ENCODE data around the gene TRAF2. TPM values are rescaled to one million over a fixed set of nuclear protein-coding genes. Genes with fewer than 3 reads are reported as not detected.

The TRAF2 gene
- total and polyA plus RNA-seq, 2 of the 13 experiments (the other 11 are each of a cell fraction or from before 2014, with no cell fraction given): 12.4 to 13.6 TPM

- peak; percentile 36; the same call in 1 of the 2 replicates for TF ChIP-seq CREB1 (IDR thresholded peaks at IDR 0.05)
- TF ChIP-seq CREB1 (CRISPR knock-in tag; IDR thresholded peaks at IDR 0.05): no peak
- TF ChIP-seq, protein P1, sequence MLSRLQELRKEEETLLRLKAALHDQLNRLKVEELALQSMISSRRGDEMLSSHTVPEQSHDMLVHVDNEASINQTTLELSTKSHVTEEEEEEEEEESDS (CRISPR knock-in tag; IDR thresholded peaks at IDR 0.05; ENCODE audit: borderline replicate concordance): no peak
- TF ChIP-seq MAFK (conservative IDR thresholded peaks at IDR 0.05 in 1 of 2, IDR thresholded peaks at IDR 0.05 in 1 of 2; ENCODE audit: low read length in 2 of 2): no peak
- no peak for TF ChIP-seq GATAD1 (CRISPR knock-in tag; IDR thresholded peaks at IDR 0.05)
- no peak for TF ChIP-seq HMGA1 (CRISPR knock-in tag; conservative IDR thresholded peaks at IDR 0.05)
- no peak for TF ChIP-seq NPAS2 (CRISPR knock-in tag; IDR thresholded peaks at IDR 0.05; ENCODE audit: borderline replicate concordance)
- TF ChIP-seq ZSCAN22 (CRISPR knock-in tag; IDR thresholded peaks at IDR 0.05): no peak
- TF ChIP-seq, protein P2, sequence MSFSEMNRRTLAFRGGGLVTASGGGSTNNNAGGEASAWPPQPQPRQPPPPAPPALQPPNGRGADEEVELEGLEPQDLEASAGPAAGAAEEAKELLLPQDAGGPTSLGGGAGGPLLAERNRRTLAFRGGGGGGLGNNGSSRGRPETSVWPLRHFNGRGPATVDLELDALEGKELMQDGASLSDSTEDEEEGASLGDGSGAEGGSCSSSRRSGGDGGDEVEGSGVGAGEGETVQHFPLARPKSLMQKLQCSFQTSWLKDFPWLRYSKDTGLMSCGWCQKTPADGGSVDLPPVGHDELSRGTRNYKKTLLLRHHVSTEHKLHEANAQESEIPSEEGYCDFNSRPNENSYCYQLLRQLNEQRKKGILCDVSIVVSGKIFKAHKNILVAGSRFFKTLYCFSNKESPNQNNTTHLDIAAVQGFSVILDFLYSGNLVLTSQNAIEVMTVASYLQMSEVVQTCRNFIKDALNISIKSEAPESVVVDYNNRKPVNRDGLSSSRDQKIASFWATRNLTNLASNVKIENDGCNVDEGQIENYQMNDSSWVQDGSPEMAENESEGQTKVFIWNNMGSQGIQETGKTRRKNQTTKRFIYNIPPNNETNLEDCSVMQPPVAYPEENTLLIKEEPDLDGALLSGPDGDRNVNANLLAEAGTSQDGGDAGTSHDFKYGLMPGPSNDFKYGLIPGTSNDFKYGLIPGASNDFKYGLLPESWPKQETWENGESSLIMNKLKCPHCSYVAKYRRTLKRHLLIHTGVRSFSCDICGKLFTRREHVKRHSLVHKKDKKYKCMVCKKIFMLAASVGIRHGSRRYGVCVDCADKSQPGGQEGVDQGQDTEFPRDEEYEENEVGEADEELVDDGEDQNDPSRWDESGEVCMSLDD (CRISPR knock-in tag; IDR thresholded peaks at IDR 0.05; ENCODE audit: borderline replicate concordance): no peak
- no peak for TF ChIP-seq CHCHD3 (CRISPR knock-in tag; IDR thresholded peaks at IDR 0.05)
- TF ChIP-seq CHD2 (IDR thresholded peaks at IDR 0.05; ENCODE audit: low read depth, low read length): no peak
- no peak for TF ChIP-seq ZFY (CRISPR knock-in tag; IDR thresholded peaks at IDR 0.05)
- no peak for TF ChIP-seq ZNF552 (CRISPR knock-in tag; IDR thresholded peaks at IDR 0.05; ENCODE audit: borderline replicate concordance)
- TF ChIP-seq ZNF207 (IDR thresholded peaks at IDR 0.05; ENCODE audit: borderline replicate concordance): no peak
- no peak for TF ChIP-seq JUN (CRISPR knock-in tag; IDR thresholded peaks at IDR 0.05)
- TF ChIP-seq MTF2 (CRISPR knock-in tag; IDR thresholded peaks at IDR 0.05; ENCODE audit: borderline replicate concordance): no peak
These were observed 79.6 kb downstream of the TRAF2 start (continued) for GRCh38 chr9:136965771-136966484.
